GM19395 (cell line): Measurements from ENCODE around the gene CIC.

Experiments
- ATAC-seq: cut with Tn5 transposase; IDR thresholded peaks from one replicate; pipeline ENCODE4 v1.9.1; 2021; ENCODE audit warnings: mild to moderate bottlenecking, moderate library complexity; ENCODE audit not compliant: unreplicated experiment

Gene CIC

DNA sequence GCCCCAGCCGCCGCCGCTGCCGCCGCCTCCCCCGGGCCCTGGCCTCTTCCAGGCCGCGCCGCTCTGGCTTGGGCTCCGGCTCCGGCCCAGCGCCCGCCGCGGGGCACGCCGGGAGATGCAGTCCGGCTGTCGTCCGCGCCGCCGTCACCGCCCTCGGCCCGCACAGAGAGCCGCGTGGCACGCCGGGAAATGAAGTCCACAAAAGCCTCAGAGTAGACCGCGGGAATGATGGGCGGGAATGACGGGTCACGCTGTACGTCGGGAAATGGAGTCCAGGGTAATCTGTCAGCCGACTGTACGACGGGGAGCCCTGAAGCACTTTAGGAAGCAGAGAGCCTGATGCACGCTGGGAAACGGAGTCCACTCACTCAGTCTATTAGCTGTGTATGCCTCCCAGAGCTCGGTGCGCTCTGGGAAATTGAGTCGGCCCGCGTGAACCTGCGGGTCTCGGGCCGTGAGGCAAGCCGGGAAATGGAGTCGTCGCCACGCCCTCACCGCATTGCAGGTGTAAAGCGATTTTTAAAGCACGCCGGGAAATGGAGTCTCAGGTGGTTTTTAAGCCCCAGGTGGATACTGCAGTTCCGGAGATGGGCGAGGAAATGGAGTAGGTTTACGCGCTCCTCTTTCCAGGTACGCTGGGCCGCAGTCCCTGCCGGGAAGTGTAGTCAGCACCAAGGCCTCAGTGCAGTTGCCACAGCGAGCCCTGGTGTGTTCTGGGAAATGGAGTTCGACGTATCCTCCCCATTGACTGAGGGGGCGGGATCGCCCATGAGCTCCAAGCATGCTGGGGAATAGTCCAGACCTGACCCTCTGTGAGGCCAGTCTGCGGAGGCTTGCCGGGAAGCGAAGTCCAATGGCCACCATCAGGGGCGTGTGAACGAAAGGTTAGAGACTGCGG lies 26.3 kb upstream of the CIC start, which contains the start of gene GSK3A:
TSS of gene GSK3A (minus strand) at position 91 of the 898 bp plus-strand sequence. CDS start 137 bp downstream, outside the sequence.
- ATAC-seq, result peak; percentile 64

DNA sequence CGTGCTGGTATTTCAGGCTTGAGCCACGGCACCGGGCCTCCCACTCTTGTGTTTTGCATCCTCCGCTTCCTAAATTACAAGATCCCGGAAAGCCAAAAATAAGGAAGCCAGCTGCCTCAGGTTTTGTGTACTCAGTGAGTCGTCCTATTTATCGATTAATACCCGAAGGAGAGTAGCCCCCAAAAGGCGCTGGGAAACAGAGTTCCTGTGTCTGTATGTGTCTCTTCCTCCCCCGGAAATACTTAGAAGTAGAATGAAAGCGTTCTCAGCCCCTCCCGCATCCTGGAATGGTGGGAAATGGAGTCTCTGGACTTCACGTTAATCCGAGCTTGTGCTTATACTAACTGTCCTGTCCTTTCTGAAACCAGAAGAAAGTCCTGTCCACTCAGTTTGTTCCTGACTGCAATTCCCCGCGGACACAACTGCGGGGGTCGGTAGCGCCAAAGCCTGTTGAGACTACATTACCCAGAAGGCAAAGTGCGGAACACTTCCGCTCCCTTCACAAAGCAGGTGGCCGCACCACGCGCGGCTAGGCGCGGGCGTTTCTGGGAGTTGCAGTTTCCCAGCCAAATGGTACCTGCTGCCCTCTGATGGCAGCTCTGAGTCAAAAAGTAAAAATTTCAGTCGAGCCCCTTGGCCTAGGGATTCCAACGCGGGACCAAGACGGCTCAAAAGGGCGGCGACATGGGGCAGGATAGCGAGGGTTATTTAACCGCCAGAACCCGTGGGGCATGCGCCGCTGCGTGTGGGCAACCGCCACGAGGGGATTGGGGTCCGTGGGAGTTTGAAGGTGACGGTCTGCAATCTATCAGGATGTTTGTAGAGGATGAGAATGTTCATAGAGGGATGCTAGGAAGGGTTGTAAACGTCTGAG lies 24.5 kb upstream of the CIC start:
- peak; percentile 44 for ATAC-seq

DNA sequence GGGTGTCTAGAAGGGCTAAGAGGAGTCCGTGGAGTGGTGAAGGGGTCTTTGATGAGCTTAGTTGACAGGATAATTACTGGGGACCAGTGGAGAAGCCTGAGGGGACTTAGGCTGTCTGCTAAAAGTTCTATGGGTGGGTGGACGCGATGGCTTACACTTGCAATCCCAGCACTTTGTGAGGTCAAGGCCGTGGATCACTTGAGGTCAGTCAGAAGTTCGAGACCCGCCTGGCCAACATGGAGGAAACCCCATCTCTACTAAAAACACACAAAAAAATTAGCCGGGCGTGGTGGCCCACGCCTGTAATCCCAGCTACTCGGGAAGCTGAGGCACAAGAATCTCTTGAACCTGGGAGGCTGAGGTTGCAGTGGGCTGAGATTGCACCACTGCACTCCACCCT lies 23.8 kb upstream of the CIC start:
- ATAC-seq, result no peak

DNA sequence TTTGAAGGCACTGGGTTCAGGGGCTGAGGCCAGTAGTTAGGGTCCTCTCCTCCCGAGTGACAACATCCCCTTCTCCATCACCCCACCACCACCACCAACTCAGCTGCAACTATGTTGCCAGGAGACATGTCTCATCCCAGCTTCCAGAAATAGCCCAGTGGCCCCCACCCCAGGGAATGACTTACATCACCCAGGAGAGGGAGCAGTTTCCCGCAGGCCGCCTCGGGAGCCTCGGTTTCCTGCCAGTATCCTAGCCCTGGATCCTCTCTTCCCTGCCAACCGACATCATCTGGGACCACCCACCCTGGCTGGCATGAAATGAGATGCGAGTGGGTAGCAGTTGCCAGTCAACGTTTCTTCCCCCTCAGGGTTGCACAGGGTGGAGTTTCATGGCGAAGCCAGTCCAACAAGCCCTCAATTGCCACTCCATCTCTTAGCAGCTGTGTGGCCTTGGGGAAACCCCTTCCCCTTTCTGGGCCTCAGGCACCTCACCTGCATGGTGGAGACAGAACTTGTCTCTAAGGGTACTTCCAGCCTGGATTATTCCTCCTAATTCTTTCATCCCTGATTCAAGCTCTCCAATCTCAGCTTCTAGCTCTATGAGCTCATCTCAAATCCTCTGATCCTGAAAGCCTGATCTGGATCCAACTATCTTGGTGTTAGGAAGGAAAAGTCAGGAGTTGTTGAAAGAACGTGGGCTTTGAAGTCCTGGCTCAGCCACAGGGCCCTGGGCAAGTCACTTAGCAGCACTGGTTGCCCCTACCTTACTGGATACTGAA lies 22.7 kb upstream of the CIC start:
- ATAC-seq, result no peak

DNA sequence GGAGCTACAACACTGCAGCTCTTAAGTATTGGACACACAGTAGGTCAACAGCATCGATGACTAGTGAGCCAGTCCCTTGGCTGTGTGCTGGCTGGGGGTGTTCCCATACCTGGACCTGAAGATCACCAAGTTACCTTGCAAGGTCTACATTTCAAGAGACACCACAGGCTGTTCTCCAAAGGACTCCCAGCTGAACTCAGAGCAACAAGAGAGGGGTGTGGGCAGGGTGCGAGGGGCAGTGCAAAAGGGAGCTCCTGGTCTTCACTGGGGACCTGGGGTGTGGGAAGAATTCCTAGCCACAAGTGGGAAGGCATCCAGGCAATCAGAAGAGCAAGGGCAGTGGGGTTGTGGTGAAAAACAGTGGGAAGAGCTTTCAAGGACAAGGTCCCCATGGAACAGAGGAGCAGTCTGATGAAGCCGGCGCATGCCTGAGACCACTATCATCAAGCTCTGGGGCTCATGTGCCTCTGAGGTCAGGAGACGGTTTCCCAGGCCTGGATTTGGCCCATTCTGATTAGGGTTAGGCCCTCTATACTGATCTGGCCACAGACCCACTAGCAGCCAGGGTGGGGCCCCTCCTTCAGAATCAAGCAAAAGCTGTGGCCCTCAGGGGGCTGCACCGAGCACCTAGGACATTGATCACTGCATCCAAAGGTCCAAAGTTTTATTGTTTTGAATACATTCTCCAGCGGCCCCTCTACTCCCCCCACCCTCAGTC lies 22.0 kb upstream of the CIC start:
- no peak for ATAC-seq

DNA sequence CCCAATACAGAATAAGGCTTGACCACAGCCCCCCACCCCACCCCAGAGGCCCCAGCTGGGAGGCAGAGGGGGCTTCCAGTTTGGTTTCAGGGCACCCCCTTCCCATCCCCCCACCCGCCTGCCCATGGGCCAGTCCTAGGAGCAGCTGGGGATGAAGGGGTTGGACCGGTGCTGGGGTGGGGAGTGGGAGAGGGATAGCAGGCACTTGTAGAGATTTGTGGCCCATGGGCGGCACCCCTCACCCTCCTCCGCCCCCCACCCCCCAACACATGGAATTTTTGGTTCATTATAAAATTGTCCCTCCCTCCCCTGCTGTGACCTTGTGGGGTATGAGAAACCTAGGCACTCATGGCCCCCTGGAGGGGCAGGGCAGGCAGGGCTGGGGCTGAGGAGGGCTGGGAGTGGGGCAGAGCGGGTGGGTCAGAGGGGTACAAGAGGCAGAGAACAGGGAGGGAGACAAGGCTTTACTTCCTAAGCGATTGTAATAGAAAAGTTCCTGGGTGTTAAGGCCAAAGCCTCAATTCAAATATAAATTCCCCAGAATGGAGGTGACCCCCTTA lies 21.3 kb upstream of the CIC start:
- no peak for ATAC-seq

DNA sequence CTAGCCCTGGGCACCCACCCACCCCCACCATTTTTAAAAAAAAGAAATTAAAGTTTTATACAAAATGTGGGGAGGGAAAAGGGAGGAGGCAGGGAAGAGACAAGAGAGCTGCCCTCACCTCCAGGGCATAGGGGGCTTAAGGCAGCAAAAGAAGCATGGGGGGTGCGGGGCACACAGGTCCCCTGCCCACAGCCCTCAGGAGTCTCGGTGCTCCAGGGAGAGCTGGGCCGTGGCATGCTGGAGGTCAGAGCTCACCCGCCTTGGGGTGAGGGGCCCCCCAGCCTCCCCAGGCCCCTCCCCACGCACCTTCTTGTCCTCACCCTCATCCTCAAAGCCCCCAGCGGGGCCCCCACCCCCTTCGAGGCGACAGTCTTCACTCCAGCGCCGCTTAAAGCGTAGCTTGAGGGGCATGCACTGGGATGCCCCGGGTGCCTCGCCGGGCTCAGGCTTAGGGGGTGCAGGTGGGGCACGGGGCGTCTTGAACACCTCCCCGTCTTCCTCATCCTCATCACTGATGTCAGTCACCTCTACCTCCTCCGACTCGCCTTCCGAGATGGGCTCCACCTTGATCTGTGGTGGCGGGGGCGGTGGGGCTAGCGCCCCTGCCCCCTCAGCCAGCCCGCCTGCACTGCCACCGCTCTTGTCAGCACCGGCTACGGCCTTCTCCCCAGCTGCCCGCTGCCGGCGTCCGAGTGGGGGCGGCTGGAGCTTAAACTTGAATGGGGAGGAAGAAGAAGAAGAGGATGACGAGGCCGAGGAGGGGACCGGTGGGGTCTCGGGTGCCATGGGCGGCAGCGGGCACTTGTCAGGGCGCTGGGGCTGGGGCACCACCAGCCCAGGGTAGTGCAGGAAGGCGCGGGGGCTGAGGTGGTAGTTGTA lies 20.5 kb upstream of the CIC start:
- ATAC-seq, result no peak

DNA sequence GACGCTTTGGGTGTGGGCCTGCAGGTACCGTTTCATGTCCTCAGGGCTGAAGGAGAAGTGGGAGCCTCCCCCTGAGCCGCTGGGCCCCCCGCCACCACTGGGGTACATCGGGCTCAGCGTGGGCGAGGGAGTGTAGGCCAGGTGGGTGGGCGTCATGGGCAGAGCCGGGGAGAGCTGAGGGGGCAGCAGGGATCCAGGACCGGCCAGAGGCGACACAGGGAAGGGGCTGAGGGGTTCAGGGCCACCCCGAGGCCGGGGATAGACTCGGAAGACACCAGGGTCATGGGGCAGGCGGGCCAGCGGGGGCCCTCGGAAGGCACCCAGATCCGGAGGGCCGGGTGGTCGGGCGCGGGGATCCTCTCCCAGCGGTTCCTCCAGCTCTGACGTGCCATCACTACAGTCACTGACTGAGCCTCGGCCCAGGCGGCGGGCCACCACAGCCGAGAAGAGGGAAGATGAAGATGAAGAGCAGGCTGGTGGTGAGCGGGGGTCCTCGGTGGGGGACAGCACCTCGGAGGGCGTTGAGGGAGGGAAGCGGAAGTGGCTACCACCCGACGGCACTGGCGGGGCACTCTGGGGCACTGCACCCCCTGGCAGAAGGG lies 19.8 kb upstream of the CIC start:
- ATAC-seq, result no peak

DNA sequence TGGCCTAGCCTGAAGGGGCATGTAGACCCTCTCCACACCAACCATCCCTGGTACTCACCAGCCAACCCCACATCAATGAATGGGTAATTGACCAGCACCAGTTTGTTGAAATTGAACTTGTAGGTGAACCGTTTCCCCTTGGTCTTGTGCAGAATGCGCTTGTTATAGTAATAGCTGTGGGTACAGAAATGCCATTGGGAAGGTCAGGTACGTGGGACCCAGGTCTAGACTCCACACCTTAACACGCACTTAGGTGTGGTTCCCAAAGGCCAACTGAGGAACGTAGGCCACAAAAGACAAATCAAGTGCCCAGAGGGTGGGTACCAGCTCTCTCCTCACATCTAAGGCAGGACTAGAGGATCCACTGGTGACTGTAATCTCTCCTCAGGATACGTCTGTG lies 19.3 kb upstream of the CIC start:
- no peak for ATAC-seq

DNA sequence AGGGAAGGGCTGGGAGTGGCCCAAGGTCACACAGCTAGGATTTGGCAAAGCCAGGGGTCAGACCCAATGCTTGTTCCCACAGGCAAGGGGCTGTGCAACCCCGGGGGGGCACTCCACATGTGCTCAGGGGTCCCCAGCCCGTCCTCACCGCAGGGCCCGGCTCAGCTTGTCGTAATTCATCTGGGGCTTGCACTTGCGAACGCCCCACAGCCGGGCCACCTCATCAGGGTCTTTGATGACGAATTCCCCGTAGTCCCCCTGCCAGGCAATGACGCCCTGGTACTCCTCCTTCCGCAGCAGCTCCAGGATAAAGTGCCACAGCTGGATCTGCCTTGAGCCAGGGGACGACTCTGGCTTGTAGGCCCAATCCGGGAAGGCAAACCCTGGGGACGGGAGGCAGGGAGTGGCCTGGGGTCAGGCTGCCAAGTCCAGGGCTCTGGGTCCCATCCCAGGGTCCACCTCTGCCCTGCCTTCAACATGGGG lies 18.8 kb upstream of the CIC start:
- no peak for ATAC-seq

DNA sequence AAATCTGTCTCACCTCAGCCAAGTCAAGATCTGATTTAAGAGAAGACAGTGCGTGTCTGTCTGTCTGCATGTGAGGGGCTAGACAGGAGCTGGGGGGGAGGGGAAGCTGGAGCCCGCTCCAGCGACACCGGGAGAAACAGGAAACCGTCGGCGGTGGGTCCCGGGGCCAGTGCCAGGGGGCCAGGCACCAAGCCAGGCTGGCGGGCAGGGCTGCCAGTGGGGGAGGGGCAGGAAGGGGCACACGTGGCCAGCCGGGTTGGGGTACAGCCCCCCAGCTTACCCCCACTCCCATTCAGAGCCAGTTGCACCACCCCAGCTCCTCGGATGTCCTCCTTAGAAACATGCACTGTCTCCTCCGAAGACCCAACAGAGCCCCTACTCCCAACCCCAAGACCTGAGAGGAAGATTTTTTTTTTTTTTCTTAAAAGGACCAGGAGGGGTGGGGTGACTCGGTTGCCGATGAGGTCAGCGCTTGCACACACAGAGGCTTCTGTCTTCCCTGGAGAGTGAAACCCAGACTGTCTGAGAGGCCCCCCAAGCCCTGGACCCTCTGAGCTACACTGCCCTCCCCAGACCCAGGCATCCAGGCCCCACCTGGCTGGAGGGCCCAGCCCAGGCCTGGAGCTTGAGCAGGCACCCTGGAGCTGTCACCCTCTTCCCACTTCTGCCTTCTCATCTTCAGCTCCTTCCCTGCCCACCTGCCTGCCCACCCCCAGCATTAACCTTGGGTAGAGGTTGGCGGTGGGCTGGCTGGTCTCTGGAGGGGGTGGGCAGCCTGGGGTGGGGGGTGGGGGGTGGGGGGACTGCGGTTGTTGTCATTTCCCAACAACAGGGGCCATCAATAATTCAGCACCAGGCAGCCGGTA lies 18.2 kb upstream of the CIC start:
- ATAC-seq, result no peak

DNA sequence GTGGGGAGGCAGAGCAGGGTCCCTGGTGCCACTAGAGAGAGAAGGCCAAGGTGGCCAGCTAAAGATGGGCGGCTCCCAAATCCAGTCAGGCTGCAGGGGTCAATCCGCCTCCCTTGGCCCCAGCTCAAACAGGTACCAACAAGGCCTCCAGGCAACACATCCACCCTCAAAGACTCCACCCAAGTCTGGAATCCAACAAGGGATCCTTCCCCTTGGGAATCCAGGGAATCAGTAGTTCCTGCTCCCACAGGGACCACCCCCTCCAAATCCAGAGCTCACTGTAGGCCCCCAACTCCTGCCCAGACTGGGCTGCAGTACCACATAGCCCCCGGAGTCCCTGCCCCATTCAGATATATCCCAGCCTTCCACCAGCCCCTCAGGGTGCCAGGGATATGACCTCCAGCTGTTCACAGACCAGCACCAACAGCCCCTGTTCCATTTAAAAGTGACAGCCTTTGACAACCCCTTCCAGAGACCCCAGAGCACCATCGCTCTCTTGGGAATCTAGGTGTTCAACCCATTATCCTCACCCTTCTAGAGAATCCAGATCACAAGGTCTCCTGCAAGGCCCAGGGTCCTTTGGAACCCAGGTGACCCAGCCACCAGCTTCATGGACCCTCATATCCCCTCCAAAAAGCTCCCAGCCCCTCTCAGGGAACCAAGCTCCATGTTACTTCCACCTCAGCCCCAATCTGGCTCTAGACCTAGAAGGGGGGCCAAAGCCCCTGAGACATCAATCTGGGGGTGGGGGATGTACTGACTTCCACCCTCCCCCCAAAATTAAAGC lies 17.3 kb upstream of the CIC start:
- ATAC-seq, result no peak

DNA sequence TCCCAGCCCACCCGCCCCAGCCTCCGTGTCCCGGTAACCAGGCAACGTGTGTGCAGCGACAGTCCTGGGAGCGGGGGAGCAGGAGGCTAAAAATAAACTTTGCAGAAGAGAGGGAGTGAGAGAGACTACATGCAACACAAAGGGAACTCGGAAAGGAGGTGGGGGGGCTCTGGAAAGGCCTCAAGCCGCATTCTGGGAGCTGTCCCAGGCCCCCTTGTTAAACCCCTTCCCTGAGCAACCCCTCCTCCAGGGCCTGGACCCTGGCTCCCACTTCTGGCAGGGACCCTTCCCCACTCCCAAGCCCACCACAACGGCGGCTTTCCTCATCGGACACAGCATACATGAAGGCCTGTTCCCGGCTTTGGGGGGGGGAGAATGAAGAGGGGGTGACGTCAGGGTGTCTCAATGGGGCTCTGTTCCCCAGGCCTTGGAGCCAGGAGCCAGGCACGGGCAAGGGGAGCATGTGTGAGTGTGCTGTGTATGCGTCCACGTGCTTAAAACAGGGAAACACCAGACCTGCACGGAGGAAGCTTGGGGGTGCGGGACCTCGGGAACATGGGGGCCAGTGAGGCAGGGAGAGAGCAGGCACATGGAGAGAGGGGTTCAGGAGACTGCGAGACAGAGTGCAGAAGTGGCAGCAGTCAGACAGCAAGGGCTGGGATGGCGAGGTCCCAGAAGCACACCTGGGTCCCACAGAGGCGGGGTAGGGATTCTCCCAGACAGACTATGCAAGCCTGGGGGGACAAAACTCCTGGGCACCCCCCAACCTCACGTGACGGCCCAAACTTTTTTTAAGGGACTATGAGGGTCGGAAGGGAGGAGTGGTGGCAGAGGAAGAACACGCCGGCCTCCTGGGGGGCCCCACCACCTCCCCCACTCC lies 16.4 kb upstream of the CIC start:
- no peak for ATAC-seq

DNA sequence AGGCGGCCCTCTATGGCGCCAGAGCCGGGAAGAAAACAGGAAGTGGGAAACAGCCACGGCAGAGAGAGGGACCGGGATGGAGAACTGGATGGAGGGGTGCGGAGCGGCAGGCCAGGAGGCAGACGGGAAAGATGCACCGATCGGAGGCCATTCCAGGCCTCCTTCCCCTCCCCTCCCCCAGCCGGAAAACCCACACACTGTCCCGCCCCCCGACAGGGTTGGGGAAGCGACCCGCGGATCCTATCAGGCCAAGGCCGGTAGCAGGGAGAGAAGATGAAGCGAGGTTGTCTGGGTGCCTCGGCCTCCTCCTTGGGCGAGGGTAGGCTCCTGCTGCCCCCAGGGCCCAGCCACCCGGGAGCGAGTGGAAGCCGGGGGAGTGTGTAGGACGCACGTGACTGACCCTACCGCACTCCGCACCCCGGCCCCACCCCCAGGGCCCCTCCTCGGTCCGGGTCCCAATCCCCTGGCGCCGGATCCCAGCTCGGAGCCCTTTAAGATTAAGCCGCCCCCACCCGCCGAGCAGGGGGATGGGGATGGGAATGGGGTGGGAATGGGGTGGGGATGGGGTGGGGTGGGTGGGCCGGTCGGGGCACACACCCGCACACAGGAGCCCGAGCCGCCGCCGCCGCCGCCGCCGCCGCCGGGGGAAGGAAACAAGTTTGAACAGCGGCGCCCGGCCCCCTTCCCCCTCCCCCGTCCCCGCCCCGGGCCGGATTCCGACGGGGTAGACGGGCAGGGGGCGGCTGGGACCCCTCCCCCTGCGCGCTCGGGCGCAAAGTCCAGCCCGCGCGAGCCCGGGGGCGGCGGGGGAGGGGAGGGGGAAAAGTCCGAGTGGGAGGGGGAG lies 15.6 kb upstream of the CIC start:
- ATAC-seq, result no peak
